Spleen (tissue), 11 donors: ENCODE results near the gene COL21A1. TPM values are rescaled to one million over a fixed set of nuclear protein-coding genes. Genes with fewer than 3 reads are reported as not detected.

Experiments
- DNase-seq: peaks from one replicate; pipeline ENCODE4 v3.0.0-alpha.2; 2020
- H3K27ac ChIP-seq, 8 donors: fragments of 200-600 bp; sonication (generic) in 7 of 8; 1 replicate in 4 of 8; 2 replicates in 4 of 8; pipeline versions ENCODE4 v1.5.0 to v1.8.0; 2016 to 2021; ENCODE audit warnings: inconsistent platforms in 4 of 8, mild to moderate bottlenecking in 4 of 8, moderate library complexity in 1 of 8
- H3K27me3 ChIP-seq, 7 donors: fragments of 200-600 bp; sonication (generic) in 6 of 7; replicated peaks in 1 of 7; 1 replicate in 4 of 7; 2 replicates in 3 of 7; pipeline versions ENCODE4 v1.5.0 to v1.8.0; 2016 to 2021; ENCODE audit warnings: inconsistent platforms in 3 of 7, mild to moderate bottlenecking in 1 of 7
- H3K36me3 ChIP-seq, 6 donors: fragments of 200-600 bp; sonication (generic) in 5 of 6; 1 replicate in 4 of 6; 2 replicates in 2 of 6; pipeline versions ENCODE4 v1.5.0 to v1.8.0; 2016 to 2021; ENCODE audit warnings: inconsistent platforms in 2 of 6
- H3K4me1 ChIP-seq, 6 donors: fragments of 200-600 bp; sonication (generic) in 5 of 6; 1 replicate in 3 of 6; 2 replicates in 3 of 6; pipeline versions ENCODE4 v1.5.0 to v1.8.0; 2016 to 2021; ENCODE audit warnings: inconsistent platforms in 3 of 6
- H3K4me3 ChIP-seq, 8 donors: fragments of 200-600 bp; sonication (generic) in 7 of 8; 1 replicate in 4 of 8; 2 replicates in 4 of 8; pipeline versions ENCODE4 v1.5.0 to v1.8.0; 2016 to 2021; ENCODE audit warnings: inconsistent platforms in 4 of 8, mild to moderate bottlenecking in 4 of 8, moderate library complexity in 2 of 8
- H3K9me3 ChIP-seq, 8 donors: fragments of 200-600 bp; sonication (generic) in 7 of 8; 1 replicate in 4 of 8; 2 replicates in 4 of 8; pipeline versions ENCODE4 v1.5.0 to v1.8.0; 2016 to 2021; ENCODE audit warnings: inconsistent platforms in 4 of 8
- CTCF ChIP-seq, 11 experiments: fragments of 200-600 bp in 7 of 11; fragments of 450-650 bp in 4 of 11; sonication (generic) in 4 of 11; IDR thresholded peaks in 8 of 11; conservative IDR thresholded peaks in 3 of 11; 1 replicate in 7 of 11; 2 replicates in 4 of 11; pipeline versions ENCODE4 v1.4.0 to v1.8.0; 2016 to 2021; ENCODE audit warnings: antibody characterized with exemption in 11 of 11, inconsistent platforms in 4 of 11, mild to moderate bottlenecking in 1 of 11
- POLR2A ChIP-seq, 3 donors: fragments of 450-650 bp; IDR thresholded peaks; one replicate each; pipeline ENCODE4 v1.5.1; 2017; ENCODE audit warnings: antibody characterized with exemption in 3 of 3, mild to moderate bottlenecking in 1 of 3
- POLR2AphosphoS5 ChIP-seq, 3 donors: sonication (generic); formaldehyde crosslinking; IDR thresholded peaks; one replicate each; pipeline ENCODE4 v1.5.1; 2017; ENCODE audit warnings: antibody characterized with exemption in 3 of 3
- WGBS, 5 donors: extraction: QIAGEN DNeasy Blood & Tissue Kit in 3 of 5; methylation state at CpG; one replicate each; pipeline versions ENCODE4 v1.1.5 to v1.1.7; 2013 to 2018; 5-methylcytosine and 5-hydroxymethylcytosine counted together
- intact Hi-C: fragments of 100-400 bp; cut with DNase I; formaldehyde crosslinking; loops from one replicate; pipeline ENCODE4 v1.15.0; 2023; ENCODE audit warnings: low total_unique reads
- polyA plus RNA-seq, 3 donors: library from polyadenylated mRNA; stranded (reverse); fragments of 200-250 nt; gene quantifications; one replicate each; pipeline ENCODE4 v1.2.1, GENCODE V29; 2013
- total RNA-seq, 7 donors: library from RNA; depleted of rRNA in 3 of 7; stranded (reverse); fragments of >200 nt in 3 of 7; fragmentation: NEBNext Ultra II Directional in 4 of 7; extraction: Animal tissue kit (Norgen Biotek cat#: 25700) in 4 of 7; gene quantifications; one replicate each; pipeline versions ENCODE4 v1.1.0 to v1.2.1, GENCODE V29; 2016 to 2021
- donor health status: healthy with polysubstance abuse.
- donor health status: DM: no; HTN: no; CAD: no; lungs with moderate emphysema.
- donor health status: DM: no; HTN: no; CAD: no.
- donor health status: Bipolar disorder and iron deficiency.
- donor health status: healthy.
- donor health status: DM: no; HTN: no; CAD: no.
- donor health status: DM: yes; HTN: yes; CAD: no.

Gene COL21A1
- total and polyA plus RNA-seq, 10 donors: 0.13 to 2.9 (median 0.60) TPM

GRCh38 chr6:56145616-56146015 lies 101.8 kb downstream of the COL21A1 start:
- Histone ChIP-seq H3K4me1 (no peaks in the 10 kb centered on the region), H3K27me3 (no peaks in the 10 kb centered on the region), H3K4me3 (no peak overlapping the region), H3K36me3 (no peaks in the 10 kb centered on the region), H3K9me3 (peaks cover 0 to 17% (median 2%) of the 10 kb centered on the region in 8 donors), H3K27ac (no peak overlapping the region)
- 0 to 32% (median 23%) methylated on average over 1 of the region's 1 CpG for WGBS, 5 donors
- intact Hi-C loops: no loop called here
- TF ChIP-seq POLR2AphosphoS5 (IDR thresholded peaks at IDR 0.05) (no peak), POLR2A (IDR thresholded peaks at IDR 0.05) (no peak), CTCF (IDR thresholded peaks at IDR 0.05 in 8 of 11, conservative IDR thresholded peaks at IDR 0.05 in 3 of 11) (no peak)
- DNase-seq: no peak

- H3K36me3 ChIP-seq: no peaks in the 10 kb centered on the region
- H3K9me3 ChIP-seq: peaks cover 0 to 17% (median 3%) of the 10 kb centered on the region in 8 donors
- no peak overlapping the region for H3K27ac ChIP-seq
- no peak overlapping the region for H3K4me3 ChIP-seq
- H3K27me3 ChIP-seq: no peaks in the 10 kb centered on the region
- WGBS, 5 donors: 84 to 95% (median 86%) methylated on average over 4 of the region's 4 CpGs
- TF ChIP-seq POLR2A (IDR thresholded peaks at IDR 0.05): no peak
- no peak for TF ChIP-seq POLR2AphosphoS5 (IDR thresholded peaks at IDR 0.05)
- TF ChIP-seq CTCF (IDR thresholded peaks at IDR 0.05 in 8 of 11, conservative IDR thresholded peaks at IDR 0.05 in 3 of 11): no peak
- intact Hi-C loops: no loop called here
- H3K4me1 ChIP-seq: no peaks in the 10 kb centered on the region
- no peak for DNase-seq
These were observed 102.6 kb downstream of the COL21A1 start for GRCh38 chr6:56144538-56145324.

- Histone ChIP-seq H3K4me3 (no peak overlapping the region), H3K36me3 (no peaks in the 10 kb centered on the region), H3K9me3 (peaks cover 0 to 19% (median 3%) of the 10 kb centered on the region in 8 donors), H3K27ac (no peak overlapping the region), H3K27me3 (no peaks in the 10 kb centered on the region), H3K4me1 (no peaks in the 10 kb centered on the region)
- intact Hi-C loops: no loop called here
- no peak for DNase-seq
- no peak for TF ChIP-seq CTCF (IDR thresholded peaks at IDR 0.05 in 8 of 11, conservative IDR thresholded peaks at IDR 0.05 in 3 of 11)
- WGBS, 5 donors: 73 to 75% (median 74%) methylated on average over 2 of the region's 2 CpGs
These were observed 103.6 kb downstream of the COL21A1 start for GRCh38 chr6:56143796-56144195.

- no peak for DNase-seq
- intact Hi-C loops: no loop called here
- TF ChIP-seq CTCF (IDR thresholded peaks at IDR 0.05 in 8 of 11, conservative IDR thresholded peaks at IDR 0.05 in 3 of 11): no peak
- TF ChIP-seq POLR2A (IDR thresholded peaks at IDR 0.05): no peak
- TF ChIP-seq POLR2AphosphoS5 (IDR thresholded peaks at IDR 0.05): no peak
- Histone ChIP-seq H3K27me3 (no peaks in the 10 kb centered on the region), H3K4me1 (no peaks in the 10 kb centered on the region), H3K9me3 (peaks cover 0 to 24% (median 2%) of the 10 kb centered on the region in 8 donors), H3K36me3 (no peaks in the 10 kb centered on the region), H3K4me3 (no peak overlapping the region), H3K27ac (no peak overlapping the region)
These were observed 107.3 kb downstream of the COL21A1 start for GRCh38 chr6:56140090-56140489.
